H9 (cell line): ENCODE measurements around the gene TMEM163. TPM values are rescaled to one million over a fixed set of nuclear protein-coding genes. Genes with fewer than 3 reads are reported as not detected.

Source experiments
- DNase-seq: peaks from one replicate; pipeline ENCODE4 v3.0.0-alpha.2; 2017
- H2AFZ ChIP-seq: one replicate; pipeline ENCODE4 v1.6.1; 2013; ENCODE audit warnings: mild to moderate bottlenecking, low read length, control low read depth, moderate library complexity
- H2AK5ac ChIP-seq: 2 replicates; pipeline ENCODE4 v1.6.1; 2013; ENCODE audit warnings: low read length, control low read depth, mixed read lengths; ENCODE audit not compliant: insufficient read length
- H2BK120ac ChIP-seq: one replicate; pipeline ENCODE4 v1.6.1; 2013; ENCODE audit warnings: low read depth, mild to moderate bottlenecking, low read length, control low read depth, inconsistent platforms; ENCODE audit not compliant: poor library complexity, severe bottlenecking
- H2BK12ac ChIP-seq: 2 replicates; pipeline ENCODE4 v1.6.1; 2013; ENCODE audit warnings: low read length, control low read depth, mixed read lengths, low read depth; ENCODE audit not compliant: insufficient read length
- H2BK15ac ChIP-seq: 2 replicates; pipeline ENCODE4 v1.6.1; 2013; ENCODE audit warnings: low read depth, low read length, control low read depth
- H2BK20ac ChIP-seq: one replicate; pipeline ENCODE4 v1.6.1; 2013; ENCODE audit warnings: low read depth, mild to moderate bottlenecking, low read length, control low read depth, inconsistent platforms; ENCODE audit not compliant: poor library complexity, severe bottlenecking
- H2BK5ac ChIP-seq: 2 replicates; pipeline ENCODE4 v1.6.1; 2013; ENCODE audit warnings: low read length, control low read depth, mixed read lengths; ENCODE audit not compliant: insufficient read length
- H3K14ac ChIP-seq: 2 replicates; pipeline ENCODE4 v1.6.1; 2013; ENCODE audit warnings: low read length, control low read depth; ENCODE audit not compliant: insufficient read depth
- H3K18ac ChIP-seq: 2 replicates; pipeline ENCODE4 v1.6.1; 2013; ENCODE audit warnings: low read depth, mild to moderate bottlenecking, mixed read lengths, low read length, control low read depth; ENCODE audit not compliant: insufficient read length
- H3K23ac ChIP-seq: 2 replicates; pipeline ENCODE4 v1.6.1; 2013; ENCODE audit warnings: low read length, control low read depth, mixed read lengths, low read depth; ENCODE audit not compliant: insufficient read length
- H3K23me2 ChIP-seq: 2 replicates; pipeline ENCODE4 v1.6.1; 2013; ENCODE audit warnings: low read depth, mild to moderate bottlenecking, mixed read lengths, low read length, control low read depth; ENCODE audit not compliant: insufficient read length, poor library complexity, severe bottlenecking
- H3K27ac ChIP-seq: 2 replicates; pipeline ENCODE4 v1.5.1; 2013; ENCODE audit warnings: low read length, control low read depth, mixed read lengths, low read depth; ENCODE audit not compliant: insufficient read length
- H3K27me3 ChIP-seq: 2 replicates; pipeline ENCODE4 v1.6.1; 2013; ENCODE audit warnings: low read length, control low read depth, inconsistent platforms; ENCODE audit not compliant: insufficient read depth
- H3K4ac ChIP-seq: 2 replicates; pipeline ENCODE4 v1.6.1; 2013; ENCODE audit warnings: low read depth, mild to moderate bottlenecking, control low read depth, inconsistent platforms, low read length, moderate library complexity
- H3K4me1 ChIP-seq: 2 replicates; pipeline ENCODE4 v1.6.1; 2013; ENCODE audit warnings: low read length, control low read depth, inconsistent platforms; ENCODE audit not compliant: insufficient read depth
- H3K4me2 ChIP-seq: 2 replicates; pipeline ENCODE4 v1.6.1; 2013; ENCODE audit warnings: low read length, control low read depth, mixed read lengths; ENCODE audit not compliant: insufficient read length, insufficient read depth
- H3K56ac ChIP-seq: 2 replicates; pipeline ENCODE4 v1.6.1; 2013; ENCODE audit warnings: low read depth, mild to moderate bottlenecking, mixed read lengths, low read length, control low read depth; ENCODE audit not compliant: insufficient read length
- H3K79me1 ChIP-seq: 2 replicates; pipeline ENCODE4 v1.6.1; 2013; ENCODE audit warnings: low read depth, mild to moderate bottlenecking, moderate library complexity, low read length, control low read depth, inconsistent platforms; ENCODE audit not compliant: insufficient read depth, poor library complexity, severe bottlenecking
- H3K79me2 ChIP-seq: 2 replicates; pipeline ENCODE4 v1.6.1; 2013; ENCODE audit warnings: low read length, control low read depth, inconsistent platforms; ENCODE audit not compliant: insufficient read depth
- H3K9ac ChIP-seq: 2 replicates; pipeline ENCODE4 v1.6.1; 2013; ENCODE audit warnings: low read length, control low read depth, mixed read lengths; ENCODE audit not compliant: insufficient read length; ENCODE audit errors: extremely low read depth
- H3K9me3 ChIP-seq: one replicate; pipeline ENCODE4 v1.6.1; 2013; ENCODE audit warnings: low read depth, low read length, inconsistent platforms; ENCODE audit not compliant: control insufficient read depth
- H3T11ph ChIP-seq: one replicate; pipeline ENCODE4 v1.6.1; 2013; ENCODE audit warnings: mild to moderate bottlenecking, low read length, control low read depth, inconsistent platforms
- H4K20me1 ChIP-seq: one replicate; pipeline ENCODE4 v1.6.1; 2013; ENCODE audit not compliant: control insufficient read depth, insufficient read length, insufficient read depth
- H4K5ac ChIP-seq: 2 replicates; pipeline ENCODE4 v1.6.1; 2013; ENCODE audit warnings: low read depth, mild to moderate bottlenecking, mixed read lengths, low read length, control low read depth; ENCODE audit not compliant: insufficient read length
- H4K8ac ChIP-seq: replicated peaks from 2 replicates; pipeline ENCODE4 v1.6.1; 2013; ENCODE audit warnings: low read length, control low read depth, mixed read lengths, low read depth; ENCODE audit not compliant: insufficient read length
- H4K91ac ChIP-seq: 2 replicates; pipeline ENCODE4 v1.6.1; 2013; ENCODE audit warnings: low read depth, mild to moderate bottlenecking, moderate library complexity, mixed read lengths, low read length, control low read depth; ENCODE audit not compliant: insufficient read length
- H3K27ac Mint-ChIP-seq, 3 experiments: 2 replicates in 2 of 3; 3 replicates in 1 of 3; pipeline ENCODE4 v1.8.0; 2020 to 2021; ENCODE audit warnings: mixed read lengths in 3 of 3, mild to moderate bottlenecking in 1 of 3, moderate library complexity in 1 of 3
- H3K27me3 Mint-ChIP-seq: 2 replicates; pipeline ENCODE4 v1.8.0; 2021; ENCODE audit warnings: low read depth, mild to moderate bottlenecking, moderate library complexity, mixed read lengths
- H3K36me3 Mint-ChIP-seq, 3 experiments: 2 replicates in 2 of 3; 3 replicates in 1 of 3; pipeline ENCODE4 v1.8.0; 2020 to 2021; ENCODE audit warnings: low read depth in 3 of 3, mixed read lengths in 3 of 3; ENCODE audit not compliant: insufficient read depth in 1 of 3
- H3K4me1 Mint-ChIP-seq, 2 experiments: 2 replicates each; pipeline ENCODE4 v1.8.0; 2020; ENCODE audit warnings: mixed read lengths in 2 of 2
- H3K4me3 Mint-ChIP-seq, 2 experiments: 2 replicates in 1 of 2; 3 replicates in 1 of 2; pipeline ENCODE4 v1.8.0; 2020 to 2021; ENCODE audit warnings: mild to moderate bottlenecking in 2 of 2, mixed read lengths in 2 of 2, moderate library complexity in 1 of 2
- H3K9me3 Mint-ChIP-seq, 2 experiments: 2 replicates in 1 of 2; 3 replicates in 1 of 2; pipeline ENCODE4 v1.8.0; 2020; ENCODE audit warnings: mild to moderate bottlenecking in 2 of 2, mixed read lengths in 2 of 2, moderate library complexity in 1 of 2
- total RNA-seq: library from RNA; stranded (reverse); gene quantifications from 2 replicates; pipeline ENCODE4 v1.2.1, GENCODE V29; 2021
- TF ChIP-seq, protein P1 (sequence below): fragments of 200-600 bp; sonication (generic); conservative IDR thresholded peaks from 3 replicates; pipeline ENCODE4 v1.8.0; 2021; ENCODE audit warnings: antibody characterized with exemption, mild to moderate bottlenecking

TMEM163 gene
- total RNA-seq, 1 experiment from 2014 or later = 0.39 TPM

DNA sequence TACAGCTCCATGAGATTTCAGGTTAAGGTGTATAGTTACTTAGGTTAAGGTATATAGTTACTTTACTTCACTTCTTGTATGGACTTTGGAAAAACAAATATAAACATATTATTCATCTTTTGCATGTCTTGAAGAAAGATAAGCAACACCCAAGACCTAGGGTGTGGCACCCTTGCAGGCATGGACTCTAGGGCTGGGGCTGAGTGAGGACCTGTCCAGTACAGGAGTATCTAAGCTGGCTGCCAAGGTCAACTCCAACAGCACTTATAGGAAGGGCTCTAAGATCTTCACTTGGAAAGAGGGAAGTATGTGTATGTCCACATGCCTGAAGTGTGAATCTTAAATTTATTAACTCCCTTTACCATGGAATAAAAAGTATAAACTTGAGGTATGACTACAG lies 7.1 kb upstream of the TMEM163 start:
- H3K36me3 Mint-ChIP-seq = no peaks in the 10 kb centered on the region
- Histone ChIP-seq H3K27me3 (no peaks in the 10 kb centered on the region; the same call in 1 of the 2 replicates), H3K14ac (no peak overlapping the region), H4K8ac (no peak overlapping the region), H3K79me1 (no peaks in the 10 kb centered on the region), H3T11ph (no peak overlapping the region), H2BK15ac (no peak overlapping the region), H2BK5ac (no peak overlapping the region), H3K9me3 (no peaks in the 10 kb centered on the region), H2BK120ac (no peak overlapping the region), H3K4me1 (no peaks in the 10 kb centered on the region), H3K9ac (no peak overlapping the region), H4K5ac (no peak overlapping the region), H3K18ac (no peak overlapping the region), H4K20me1 (no peaks in the 10 kb centered on the region), H2BK20ac (no peak overlapping the region), H3K23me2 (no peaks in the 10 kb centered on the region), H4K91ac (no peak overlapping the region), H2AK5ac (no peak overlapping the region), H3K4ac (no peak overlapping the region), H3K56ac (no peak overlapping the region), H3K79me2 (no peaks in the 10 kb centered on the region), H2BK12ac (no peak overlapping the region), H3K23ac (no peak overlapping the region), H3K4me2 (no peak overlapping the region), H3K27ac (no peak overlapping the region), H2AFZ (no peak overlapping the region)
- H3K4me3 Mint-ChIP-seq = no peak overlapping the region; a peak in 1 of 5 replicates
- H3K27ac Mint-ChIP-seq = no peak overlapping the region
- no peaks in the 10 kb centered on the region for H3K9me3 Mint-ChIP-seq
- DNase-seq = no peak
- TF ChIP-seq, protein P1, sequence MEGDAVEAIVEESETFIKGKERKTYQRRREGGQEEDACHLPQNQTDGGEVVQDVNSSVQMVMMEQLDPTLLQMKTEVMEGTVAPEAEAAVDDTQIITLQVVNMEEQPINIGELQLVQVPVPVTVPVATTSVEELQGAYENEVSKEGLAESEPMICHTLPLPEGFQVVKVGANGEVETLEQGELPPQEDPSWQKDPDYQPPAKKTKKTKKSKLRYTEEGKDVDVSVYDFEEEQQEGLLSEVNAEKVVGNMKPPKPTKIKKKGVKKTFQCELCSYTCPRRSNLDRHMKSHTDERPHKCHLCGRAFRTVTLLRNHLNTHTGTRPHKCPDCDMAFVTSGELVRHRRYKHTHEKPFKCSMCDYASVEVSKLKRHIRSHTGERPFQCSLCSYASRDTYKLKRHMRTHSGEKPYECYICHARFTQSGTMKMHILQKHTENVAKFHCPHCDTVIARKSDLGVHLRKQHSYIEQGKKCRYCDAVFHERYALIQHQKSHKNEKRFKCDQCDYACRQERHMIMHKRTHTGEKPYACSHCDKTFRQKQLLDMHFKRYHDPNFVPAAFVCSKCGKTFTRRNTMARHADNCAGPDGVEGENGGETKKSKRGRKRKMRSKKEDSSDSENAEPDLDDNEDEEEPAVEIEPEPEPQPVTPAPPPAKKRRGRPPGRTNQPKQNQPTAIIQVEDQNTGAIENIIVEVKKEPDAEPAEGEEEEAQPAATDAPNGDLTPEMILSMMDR = no peak
- peaks cover 17% of the 10 kb centered on the region for H3K27me3 Mint-ChIP-seq
- peaks cover 6 to 9% of the 10 kb centered on the region in 2 experiments; a peak in 3 of 4 replicates for H3K4me1 Mint-ChIP-seq
